Muscle of leg (tissue), 11 donors: ENCODE data around the gene GRID1. TPM values are rescaled to one million over a fixed set of nuclear protein-coding genes. Genes with fewer than 3 reads are reported as not detected.

ENCODE experiments used
- DNase-seq: peaks from one replicate; pipeline ENCODE4 v3.0.0; 2013
- H3K27ac ChIP-seq: one replicate; pipeline ENCODE4 v1.5.1; 2013; ENCODE audit warnings: mild to moderate bottlenecking, low read length, control low read depth
- H3K27me3 ChIP-seq: one replicate; pipeline ENCODE4 v1.6.1; 2013; ENCODE audit warnings: low read length; ENCODE audit not compliant: control insufficient read depth, insufficient read depth
- H3K36me3 ChIP-seq: one replicate; pipeline ENCODE4 v1.6.1; 2013; ENCODE audit warnings: low read length; ENCODE audit not compliant: control insufficient read depth, insufficient read depth
- H3K4me1 ChIP-seq: one replicate; pipeline ENCODE4 v1.6.1; 2013; ENCODE audit warnings: low read length; ENCODE audit not compliant: control insufficient read depth, insufficient read depth
- H3K4me3 ChIP-seq: one replicate; pipeline ENCODE4 v1.5.1; 2013; ENCODE audit warnings: low read length, control low read depth
- H3K9me3 ChIP-seq: replicated peaks from 2 replicates; pipeline ENCODE4 v1.6.1; 2013; ENCODE audit warnings: low read depth, low read length; ENCODE audit not compliant: control insufficient read depth
- WGBS: methylation state at CpG from one replicate; pipeline ENCODE4 v1.1.5; 2013; ENCODE audit warnings: missing lambda C conversion rate; ENCODE audit not compliant: insufficient coverage; 5-methylcytosine and 5-hydroxymethylcytosine counted together
- polyA plus RNA-seq, 8 donors: library from polyadenylated mRNA; unstranded; fragments of 120-200 nt; gene quantifications; one replicate each; pipeline versions ENCODE4 v1.2.1 to v1.2.3, GENCODE V29; 2013; ENCODE audit warnings: inconsistent platforms in 1 of 8, low replicate concordance in 1 of 8; ENCODE audit not compliant: insufficient read length in 8 of 8, insufficient read depth in 1 of 8
- total RNA-seq: library from RNA; stranded (reverse); fragments of 120-200 nt; gene quantifications from one replicate; pipeline ENCODE4 v1.2.4, GENCODE V29; 2013

GRID1 gene
- total and polyA plus RNA-seq, 9 donors = 2.4 to 6.1 (median 3.1) TPM

GRCh38 chr10:86071145-86071544 lies 295.4 kb downstream of the GRID1 start:
- Histone ChIP-seq H3K4me1 (no peaks in the 10 kb centered on the region), H3K36me3 (no peaks in the 10 kb centered on the region), H3K9me3 (no peaks in the 10 kb centered on the region), H3K4me3 (no peak overlapping the region), H3K27me3 (peaks cover 17% of the 10 kb centered on the region), H3K27ac (no peak overlapping the region)
- no peak for DNase-seq
- 85% methylated on average over 2 of the region's 5 CpGs for WGBS

- H3K4me1 ChIP-seq = no peaks in the 10 kb centered on the region
- no peak overlapping the region for H3K4me3 ChIP-seq
- H3K36me3 ChIP-seq = no peaks in the 10 kb centered on the region
- DNase-seq = no peak
- H3K27me3 ChIP-seq = peaks cover 20% of the 10 kb centered on the region
- no peak overlapping the region for H3K27ac ChIP-seq
- H3K9me3 ChIP-seq = no peaks in the 10 kb centered on the region
- 83% methylated on average over 1 of the region's 1 CpG for WGBS
Observed at GRCh38 chr10:86070278-86070677, 296.3 kb downstream of the GRID1 start.

- Histone ChIP-seq H3K27me3 (peaks cover 21% of the 10 kb centered on the region), H3K27ac (no peak overlapping the region), H3K9me3 (no peaks in the 10 kb centered on the region), H3K36me3 (no peaks in the 10 kb centered on the region), H3K4me1 (no peaks in the 10 kb centered on the region), H3K4me3 (no peak overlapping the region)
- DNase-seq = no peak
- 90% methylated on average over 2 of the region's 10 CpGs for WGBS
Observed at GRCh38 chr10:86068231-86069054, 298.2 kb downstream of the GRID1 start.

- 58% methylated on average over 2 of the region's 5 CpGs for WGBS
Observed at GRCh38 chr10:86067436-86068050, 299.1 kb downstream of the GRID1 start.

GRCh38 chr10:86066696-86067095 lies 299.9 kb downstream of the GRID1 start:
- Histone ChIP-seq H3K36me3 (no peaks in the 10 kb centered on the region), H3K4me3 (no peak overlapping the region), H3K4me1 (no peaks in the 10 kb centered on the region), H3K9me3 (no peaks in the 10 kb centered on the region), H3K27me3 (peaks cover 17% of the 10 kb centered on the region), H3K27ac (no peak overlapping the region)
- DNase-seq = no peak
- 90% methylated on average over 7 of the region's 8 CpGs for WGBS

More at GRCh38 chr10:86067436-86068050, 299.1 kb downstream of the GRID1 start:
- Histone ChIP-seq H3K27ac (no peak overlapping the region), H3K27me3 (peaks cover 18% of the 10 kb centered on the region), H3K4me3 (no peak overlapping the region), H3K4me1 (no peaks in the 10 kb centered on the region), H3K9me3 (no peaks in the 10 kb centered on the region), H3K36me3 (no peaks in the 10 kb centered on the region)
- DNase-seq = no peak

- Histone ChIP-seq H3K4me3 (no peak overlapping the region), H3K27ac (no peak overlapping the region), H3K36me3 (no peaks in the 10 kb centered on the region), H3K4me1 (no peaks in the 10 kb centered on the region), H3K9me3 (no peaks in the 10 kb centered on the region), H3K27me3 (peaks cover 19% of the 10 kb centered on the region)
- WGBS = no CpG with 5 or more reads among the region's 6 CpGs
- no peak for DNase-seq
Observed at GRCh38 chr10:86065711-86066251, 300.8 kb downstream of the GRID1 start.

- Histone ChIP-seq H3K27ac (no peak overlapping the region), H3K9me3 (no peaks in the 10 kb centered on the region), H3K4me1 (no peaks in the 10 kb centered on the region), H3K36me3 (no peaks in the 10 kb centered on the region), H3K27me3 (peaks cover 17% of the 10 kb centered on the region), H3K4me3 (no peak overlapping the region)
- WGBS = 76% methylated on average over 5 of the region's 5 CpGs
- no peak for DNase-seq
Observed at GRCh38 chr10:86064931-86065662, 301.5 kb downstream of the GRID1 start.

- no peak for DNase-seq
- Histone ChIP-seq H3K4me3 (no peak overlapping the region), H3K36me3 (no peaks in the 10 kb centered on the region), H3K27me3 (peaks cover 17% of the 10 kb centered on the region), H3K27ac (no peak overlapping the region), H3K9me3 (no peaks in the 10 kb centered on the region), H3K4me1 (no peaks in the 10 kb centered on the region)
- 47% methylated on average over 3 of the region's 3 CpGs for WGBS
Observed at GRCh38 chr10:86064219-86064618, 302.4 kb downstream of the GRID1 start.

GRCh38 chr10:86063341-86063740 lies 303.3 kb downstream of the GRID1 start:
- Histone ChIP-seq H3K4me3 (no peak overlapping the region), H3K4me1 (no peaks in the 10 kb centered on the region), H3K9me3 (no peaks in the 10 kb centered on the region), H3K27me3 (peaks cover 18% of the 10 kb centered on the region), H3K36me3 (no peaks in the 10 kb centered on the region), H3K27ac (no peak overlapping the region)
- no CpG with 5 or more reads among the region's 1 CpG for WGBS
- DNase-seq = peak; percentile 10

GRCh38 chr10:86062647-86063145 lies 303.9 kb downstream of the GRID1 start:
- DNase-seq = no peak
- Histone ChIP-seq H3K27me3 (peaks cover 18% of the 10 kb centered on the region), H3K27ac (no peak overlapping the region), H3K4me1 (peaks cover 3% of the 10 kb centered on the region), H3K4me3 (no peak overlapping the region), H3K9me3 (no peaks in the 10 kb centered on the region), H3K36me3 (no peaks in the 10 kb centered on the region)
- 88% methylated on average over 4 of the region's 6 CpGs for WGBS
